ENCODE results near the gene COL27A1. TPM values are rescaled to one million over a fixed set of nuclear protein-coding genes. Genes with fewer than 3 reads are reported as not detected.

Gene COL27A1
- total RNA-seq, 1 donor from 2014 or later = 8.5 TPM

DNA sequence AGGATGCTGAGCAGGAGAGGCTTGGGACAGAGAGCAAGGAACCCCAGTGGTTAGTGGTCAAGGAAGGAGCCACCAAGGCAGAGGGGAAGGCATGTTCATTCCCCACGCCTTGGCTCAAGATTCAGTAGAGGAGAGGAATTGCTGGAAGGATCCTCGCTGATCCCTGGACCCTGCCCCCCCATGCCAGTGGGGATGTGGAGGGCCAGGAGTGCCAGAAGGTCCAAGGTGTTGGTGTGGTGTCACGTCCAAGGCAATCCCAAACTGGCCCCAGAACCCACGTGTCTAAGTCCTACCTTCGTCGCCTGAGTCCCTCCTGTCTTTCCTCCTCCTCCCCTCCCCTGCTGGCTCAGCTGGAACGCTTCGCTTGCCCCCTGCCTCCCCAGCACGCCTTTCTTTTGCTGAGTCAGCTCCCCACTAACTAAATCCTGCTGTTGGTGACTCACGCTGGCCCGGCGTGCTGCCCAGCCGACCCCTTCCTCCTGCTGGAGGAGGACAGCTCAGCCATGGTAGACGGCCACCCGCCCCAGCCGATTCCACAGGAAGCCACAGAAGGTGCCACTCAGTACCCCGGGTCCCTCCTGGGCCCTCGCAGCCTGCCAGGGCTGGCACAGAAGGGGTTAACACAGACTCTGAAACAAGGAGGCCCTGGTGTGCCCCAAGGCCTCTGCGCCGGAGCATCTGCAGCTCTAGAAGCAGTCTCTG, 130.0 kb downstream of the COL27A1 start:
- H3K4me3 ChIP-seq (ENCODE audit: low read depth, low read length) = no peak overlapping the region
- TF ChIP-seq CTCF (conservative IDR thresholded peaks at IDR 0.05; ENCODE audit: low read depth, low read length) = no peak
- DNase-seq (ENCODE audit: low read depth) = no peak

DNA sequence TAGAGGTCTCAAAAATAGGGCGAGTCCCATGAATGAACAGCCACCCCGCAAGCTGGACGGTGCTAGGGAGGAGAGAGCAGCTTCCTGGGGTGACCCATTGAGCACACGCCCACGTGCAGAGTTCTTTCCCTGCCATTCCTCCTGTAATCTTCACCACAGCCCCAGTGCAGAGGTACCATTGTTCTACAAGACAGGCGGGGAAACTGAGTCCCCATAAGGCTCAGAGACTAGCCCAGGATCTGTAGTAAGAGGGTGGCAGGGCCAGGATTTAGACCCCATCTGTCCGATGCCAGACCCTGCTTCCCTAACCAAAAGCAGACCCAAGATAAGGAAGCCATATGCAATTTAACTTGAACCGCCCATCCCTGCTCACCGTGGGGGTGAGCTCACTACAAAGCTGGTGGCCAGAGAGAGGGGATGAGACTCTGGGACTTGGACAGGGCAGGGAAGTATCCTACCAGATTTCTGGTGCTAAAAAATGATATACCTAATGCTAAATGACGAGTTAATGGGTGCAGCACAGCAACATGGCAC, 130.9 kb downstream of the COL27A1 start:
- no peak for TF ChIP-seq CTCF (conservative IDR thresholded peaks at IDR 0.05; ENCODE audit: low read depth, low read length)
- H3K4me3 ChIP-seq (ENCODE audit: low read depth, low read length) = no peak overlapping the region
- no peak for DNase-seq (ENCODE audit: low read depth)

- DNase-seq (ENCODE audit: low read depth) = no peak
- H3K4me3 ChIP-seq (ENCODE audit: low read depth, low read length) = no peak overlapping the region
- no peak for TF ChIP-seq CTCF (conservative IDR thresholded peaks at IDR 0.05; ENCODE audit: low read depth, low read length)
Observed at GRCh38 chr9:114287001-114287762, 131.8 kb downstream of the COL27A1 start.

DNA sequence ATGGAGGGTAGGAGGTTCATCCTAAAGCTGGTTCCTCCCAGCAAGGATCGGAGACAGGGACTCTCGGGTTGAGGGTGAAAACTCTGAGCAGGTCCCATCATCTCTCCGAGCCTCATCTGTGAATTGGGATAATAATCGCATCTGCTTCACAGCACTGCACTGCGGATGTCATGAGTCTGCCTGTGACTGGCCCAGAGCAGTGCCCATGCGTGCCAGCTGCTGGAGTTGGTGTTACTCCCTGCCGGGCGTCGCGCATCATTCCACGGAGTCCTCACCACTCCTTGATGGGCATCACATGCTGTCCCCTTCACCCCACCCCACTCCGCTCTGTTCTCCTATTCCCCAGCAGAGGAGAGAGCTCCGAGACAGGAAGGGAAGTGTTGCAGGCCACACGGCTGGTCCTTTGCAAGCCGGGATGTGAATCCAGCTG, 132.4 kb downstream of the COL27A1 start:
- no peak for DNase-seq (ENCODE audit: low read depth)
- TF ChIP-seq CTCF (conservative IDR thresholded peaks at IDR 0.05; ENCODE audit: low read depth, low read length) = no peak
- H3K4me3 ChIP-seq (ENCODE audit: low read depth, low read length) = no peak overlapping the region

DNA sequence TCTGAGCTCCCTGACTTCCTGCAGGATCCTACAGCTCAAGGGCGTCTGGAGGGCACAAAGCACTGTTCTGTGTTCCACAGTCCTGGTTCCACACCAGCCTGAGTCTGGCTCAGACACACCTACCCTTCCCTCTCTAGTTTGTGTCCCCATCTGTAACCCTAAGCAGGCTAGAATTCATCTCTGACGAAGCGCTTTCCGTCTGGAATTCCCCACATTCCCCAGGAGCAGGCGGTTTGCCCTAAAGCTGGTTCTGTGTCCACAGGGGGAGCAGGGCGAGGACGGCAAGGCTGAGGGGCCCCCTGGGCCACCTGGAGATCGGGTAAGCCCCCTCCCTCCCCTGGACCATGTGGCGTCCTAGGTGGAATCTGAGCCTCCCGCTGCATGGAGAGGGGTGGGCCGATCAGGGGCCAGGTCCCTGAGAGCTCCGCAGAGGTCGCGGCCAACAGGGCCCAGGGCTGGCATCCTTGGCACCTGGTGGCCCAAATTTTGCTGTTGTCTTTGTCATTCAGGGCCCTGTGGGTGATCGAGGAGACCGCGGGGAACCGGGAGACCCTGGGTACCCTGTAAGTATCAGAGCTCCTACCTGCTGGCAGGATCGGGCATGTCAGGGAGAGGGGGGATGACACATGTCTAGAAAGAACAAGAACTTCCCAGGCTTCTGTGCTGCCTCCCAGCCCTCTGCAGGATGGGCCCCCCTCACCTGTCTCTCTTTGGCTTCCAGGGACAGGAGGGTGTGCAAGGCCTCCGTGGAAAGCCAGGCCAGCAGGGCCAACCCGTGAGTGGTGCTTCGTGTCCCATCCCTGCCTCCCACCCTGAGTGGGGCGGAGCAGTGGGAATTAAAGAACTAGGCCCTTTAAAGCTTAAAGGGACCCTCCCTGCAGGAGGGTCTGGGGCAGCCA, 133.1 kb downstream of the COL27A1 start:
- H3K4me3 ChIP-seq (ENCODE audit: low read depth, low read length) = no peak overlapping the region
- TF ChIP-seq CTCF (conservative IDR thresholded peaks at IDR 0.05; ENCODE audit: low read depth, low read length) = no peak
- no peak for DNase-seq (ENCODE audit: low read depth)

- no peak overlapping the region for H3K4me3 ChIP-seq (ENCODE audit: low read depth, low read length)
- TF ChIP-seq CTCF (conservative IDR thresholded peaks at IDR 0.05; ENCODE audit: low read depth, low read length) = no peak
- DNase-seq (ENCODE audit: low read depth) = no peak
Observed at GRCh38 chr9:114289106-114289505, 133.8 kb downstream of the COL27A1 start.

Data from epithelial cell of proximal tubule (primary cell).